A549 (cell line): Measurements from ENCODE around the gene BCAS3.
A peak's percentile ranks its signal among the peaks of the same experiment; 100 is the strongest.

ENCODE experiments used
- ESRRA ChIP-seq: fragments of 150-350 bp; IDR thresholded peaks from 2 replicates; pipeline ENCODE4 v1.6.1; 2014; ENCODE audit warnings: mild to moderate bottlenecking, low read length, borderline replicate concordance
- MAFK ChIP-seq: fragments of 450-650 bp; IDR thresholded peaks from 2 replicates; pipeline ENCODE4 v1.6.1; 2014; ENCODE audit not compliant: partially characterized antibody
- MAX ChIP-seq: IDR thresholded peaks from 2 replicates; pipeline ENCODE4 v1.6.1; 2012
- RAD21 ChIP-seq, 2 experiments: fragments of >200 bp in 1 of 2; sonication (Bioruptor Twin) in 1 of 2; formaldehyde crosslinking in 1 of 2; IDR thresholded peaks in 1 of 2; conservative IDR thresholded peaks in 1 of 2; 2 replicates in 1 of 2; 3 replicates in 1 of 2; pipeline ENCODE4 v1.6.1; 2012 to 2018; ENCODE audit warnings: inconsistent platforms in 1 of 2
- RCOR1 ChIP-seq: fragments of 150-350 bp; IDR thresholded peaks from 2 replicates; pipeline ENCODE4 v1.6.1; 2014; ENCODE audit warnings: antibody characterized with exemption, low read length, low read depth
- ZC3H11A ChIP-seq: fragments of 450-650 bp; IDR thresholded peaks from 2 replicates; pipeline ENCODE4 v1.6.1; 2014; ENCODE audit warnings: antibody characterized with exemption, mild to moderate bottlenecking
- TF ChIP-seq, protein P1 (sequence below): fragments of >200 bp; sonication (Bioruptor Twin); formaldehyde crosslinking; IDR thresholded peaks from 3 replicates; pipeline ENCODE4 v1.5.1; 2016

GRCh38 chr17:61081959-61082358 is 404.3 kb downstream of the BCAS3 start:
- TF ChIP-seq, protein P1, sequence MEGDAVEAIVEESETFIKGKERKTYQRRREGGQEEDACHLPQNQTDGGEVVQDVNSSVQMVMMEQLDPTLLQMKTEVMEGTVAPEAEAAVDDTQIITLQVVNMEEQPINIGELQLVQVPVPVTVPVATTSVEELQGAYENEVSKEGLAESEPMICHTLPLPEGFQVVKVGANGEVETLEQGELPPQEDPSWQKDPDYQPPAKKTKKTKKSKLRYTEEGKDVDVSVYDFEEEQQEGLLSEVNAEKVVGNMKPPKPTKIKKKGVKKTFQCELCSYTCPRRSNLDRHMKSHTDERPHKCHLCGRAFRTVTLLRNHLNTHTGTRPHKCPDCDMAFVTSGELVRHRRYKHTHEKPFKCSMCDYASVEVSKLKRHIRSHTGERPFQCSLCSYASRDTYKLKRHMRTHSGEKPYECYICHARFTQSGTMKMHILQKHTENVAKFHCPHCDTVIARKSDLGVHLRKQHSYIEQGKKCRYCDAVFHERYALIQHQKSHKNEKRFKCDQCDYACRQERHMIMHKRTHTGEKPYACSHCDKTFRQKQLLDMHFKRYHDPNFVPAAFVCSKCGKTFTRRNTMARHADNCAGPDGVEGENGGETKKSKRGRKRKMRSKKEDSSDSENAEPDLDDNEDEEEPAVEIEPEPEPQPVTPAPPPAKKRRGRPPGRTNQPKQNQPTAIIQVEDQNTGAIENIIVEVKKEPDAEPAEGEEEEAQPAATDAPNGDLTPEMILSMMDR: no peak
- TF ChIP-seq ESRRA (no peak), RCOR1 (no peak), ZC3H11A (no peak), RAD21 (conservative IDR thresholded peaks at IDR 0.05 in 1 of 2, IDR thresholded peaks at IDR 0.05 in 1 of 2) (no peak), MAFK (peak; percentile 59), MAX (no peak)
